GM18502 (cell line): ENCODE data around the gene KLHL18.
"Not testable (repeated sequence)": the region's sequence is repeated elsewhere in the genome, so short reads cannot be mapped to it uniquely, and the experiment has no call there.

Experiments
- ATAC-seq: cut with Tn5 transposase; IDR thresholded peaks from one replicate; pipeline ENCODE4 v1.9.1; 2021; ENCODE audit warnings: mild to moderate bottlenecking; ENCODE audit not compliant: unreplicated experiment, poor library complexity

Gene KLHL18

GRCh38 chr3:47282424-47283192 lies at the start of gene KLHL18, which contains the start of gene KIF9:
Gene KLHL18 (plus strand): TSS chr3:47282944. CDS start chr3:47282966, 22 bp downstream.
Gene KIF9 (minus strand): TSS chr3:47282799. CDS start chr3:47277374, 5,425 bp downstream.
- ATAC-seq, result peak; percentile 83

DNA sequence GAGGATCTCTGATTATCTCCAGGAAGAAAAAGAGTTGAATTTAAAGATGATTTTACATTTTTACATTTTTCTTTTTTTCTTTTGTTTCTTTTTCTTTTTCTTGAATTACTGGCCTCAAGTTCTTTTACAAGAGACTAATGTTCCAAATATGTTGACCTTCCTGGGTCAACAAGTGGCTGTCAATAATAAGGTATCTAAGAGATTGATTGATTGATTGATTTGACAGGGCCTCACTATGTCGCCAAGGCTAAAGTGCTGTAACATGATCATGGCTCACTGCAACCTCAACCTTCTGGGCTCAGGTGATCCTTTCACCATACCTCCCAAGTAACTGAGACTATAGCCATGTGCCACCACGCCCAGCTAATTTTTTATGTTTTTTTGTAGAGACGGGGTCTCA lies 44.7 kb upstream of the KLHL18 start:
- ATAC-seq, result no peak

GRCh38 chr3:47239929-47240328 lies 42.8 kb upstream of the KLHL18 start:
- ATAC-seq, result no peak

GRCh38 chr3:47243419-47244147 lies 39.2 kb upstream of the KLHL18 start:
- no peak for ATAC-seq

- no peak for ATAC-seq
Observed at GRCh38 chr3:47244531-47245100, 38.1 kb upstream of the KLHL18 start.

GRCh38 chr3:47245271-47245670 lies 37.5 kb upstream of the KLHL18 start:
- no peak for ATAC-seq

DNA sequence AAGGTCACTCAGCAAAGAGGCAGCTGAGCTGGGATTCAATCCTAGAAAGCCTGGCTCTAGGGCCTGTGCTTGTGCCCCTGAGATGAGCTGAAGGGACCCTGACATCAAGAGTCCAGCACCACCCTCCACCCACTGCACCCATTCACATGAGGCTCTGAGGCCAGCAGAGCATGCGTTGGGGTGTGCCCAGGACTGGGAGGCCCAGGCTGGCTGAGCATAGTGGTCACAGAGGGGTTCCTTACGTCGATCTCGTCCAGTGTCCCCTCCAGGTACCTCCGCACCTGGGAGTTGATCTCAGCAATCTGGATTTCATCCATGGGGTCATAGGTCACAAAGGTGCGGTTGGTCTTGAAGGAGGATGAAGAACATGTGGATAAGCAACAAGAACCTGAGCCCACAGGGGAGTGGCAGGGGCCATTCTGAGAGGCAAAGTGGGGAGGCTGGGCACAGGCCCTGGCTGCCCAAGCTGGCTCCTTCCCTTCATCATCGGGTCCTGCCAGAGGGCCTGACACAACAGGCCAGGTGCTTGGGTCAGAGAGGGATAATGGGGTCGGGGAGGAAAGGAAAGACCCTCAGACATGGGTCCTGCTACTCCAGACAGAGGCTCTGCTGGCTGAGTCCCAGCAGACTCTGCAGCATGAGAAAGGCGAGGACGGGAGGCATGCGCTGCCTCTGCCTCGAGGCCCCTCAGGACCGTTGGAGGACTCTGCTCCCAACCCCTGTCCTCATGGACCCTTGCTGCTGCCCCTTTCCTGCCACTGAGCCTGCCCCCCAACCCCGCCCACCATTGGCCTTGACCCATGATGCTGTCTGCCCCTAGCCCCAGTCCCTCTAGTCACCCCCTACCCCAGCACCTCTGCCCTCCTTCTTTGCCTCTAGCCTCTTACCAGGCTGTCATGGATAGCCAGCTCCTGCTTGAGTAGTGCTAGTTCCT lies 35.3 kb upstream of the KLHL18 start:
- ATAC-seq, result no peak

DNA sequence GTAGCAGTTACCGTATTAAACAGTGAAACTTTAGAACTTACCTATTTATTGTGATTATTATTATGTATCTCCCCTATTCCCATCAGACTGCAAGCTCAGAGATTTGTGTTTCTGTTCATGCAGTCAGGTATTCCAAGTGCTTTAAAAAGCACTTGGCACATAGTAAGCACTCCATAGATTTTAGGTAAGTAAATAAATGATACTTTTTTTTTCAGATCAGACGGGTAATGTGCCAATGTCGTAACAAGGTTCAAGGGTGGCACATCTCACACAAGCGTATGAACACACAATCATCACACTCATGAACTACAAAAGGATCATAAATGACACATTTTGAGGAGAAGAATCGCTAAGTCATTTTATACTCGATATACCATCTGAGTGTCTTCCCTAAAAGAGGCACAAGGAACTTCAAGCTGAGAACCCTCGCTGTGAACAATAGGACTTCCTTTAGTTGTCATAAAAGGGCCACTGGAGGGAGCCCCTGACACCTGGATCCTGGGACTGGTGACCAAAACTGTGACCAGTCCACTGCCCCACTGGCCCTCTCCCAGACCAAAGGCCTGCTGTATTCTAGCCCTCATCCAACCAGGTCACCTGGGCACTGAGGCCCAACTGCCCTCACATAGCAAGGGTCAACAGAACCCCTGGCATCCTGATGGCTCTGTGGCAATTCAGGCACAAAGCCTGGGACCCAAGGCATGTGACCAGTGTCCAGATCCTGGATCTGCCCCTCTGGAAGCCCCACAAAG lies 32.3 kb upstream of the KLHL18 start:
- ATAC-seq, result no peak

DNA sequence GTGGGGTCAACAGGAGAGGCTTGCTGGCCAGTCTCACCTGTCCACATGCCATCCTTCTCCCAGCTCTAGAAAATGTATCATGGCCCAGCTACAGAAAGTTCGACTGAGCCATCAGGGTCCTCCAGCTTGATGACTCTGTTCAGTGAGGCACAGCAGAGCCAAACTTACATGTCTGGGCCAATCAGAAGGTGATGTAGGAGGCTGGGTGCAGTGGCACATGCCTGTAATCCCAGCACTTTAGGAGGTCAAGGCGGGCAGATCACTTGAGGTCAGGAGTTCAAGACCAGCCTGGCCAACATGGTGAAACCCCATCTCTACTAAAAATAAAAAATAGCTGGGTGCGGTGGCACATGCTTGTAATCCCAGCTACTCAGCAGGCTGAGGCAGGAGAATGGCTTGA lies 31.7 kb upstream of the KLHL18 start:
- not testable (repeated sequence) for ATAC-seq

- ATAC-seq, result no peak
Observed at GRCh38 chr3:47251689-47252088, 31.1 kb upstream of the KLHL18 start.

- not testable (repeated sequence) for ATAC-seq
Observed at GRCh38 chr3:47256331-47256730, 26.4 kb upstream of the KLHL18 start.

GRCh38 chr3:47259114-47259513 lies 23.6 kb upstream of the KLHL18 start:
- ATAC-seq, result no peak

- ATAC-seq, result no peak
Observed at GRCh38 chr3:47260605-47261004, 22.1 kb upstream of the KLHL18 start.

- ATAC-seq, result no peak
Observed at GRCh38 chr3:47261301-47261700, 21.4 kb upstream of the KLHL18 start.

DNA sequence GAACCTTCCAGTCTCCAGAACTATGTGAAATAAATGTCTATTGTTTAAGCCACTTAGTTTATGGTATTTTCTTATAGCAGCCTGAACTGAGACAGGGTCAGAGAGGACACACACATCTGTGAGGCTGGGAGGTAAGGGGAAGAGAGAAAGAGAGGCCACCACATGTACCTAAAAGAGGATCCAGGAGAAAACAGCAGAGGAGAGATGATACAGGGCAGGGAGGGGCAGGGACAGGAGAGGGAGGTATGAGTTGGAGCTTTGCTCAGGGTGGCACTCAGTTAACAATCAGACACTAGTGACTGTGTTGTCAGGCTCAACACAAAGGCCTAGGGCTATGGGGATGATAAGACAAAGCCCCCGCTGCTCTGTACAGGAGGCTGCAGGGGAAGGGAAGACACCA lies 17.7 kb upstream of the KLHL18 start:
- ATAC-seq, result no peak

DNA sequence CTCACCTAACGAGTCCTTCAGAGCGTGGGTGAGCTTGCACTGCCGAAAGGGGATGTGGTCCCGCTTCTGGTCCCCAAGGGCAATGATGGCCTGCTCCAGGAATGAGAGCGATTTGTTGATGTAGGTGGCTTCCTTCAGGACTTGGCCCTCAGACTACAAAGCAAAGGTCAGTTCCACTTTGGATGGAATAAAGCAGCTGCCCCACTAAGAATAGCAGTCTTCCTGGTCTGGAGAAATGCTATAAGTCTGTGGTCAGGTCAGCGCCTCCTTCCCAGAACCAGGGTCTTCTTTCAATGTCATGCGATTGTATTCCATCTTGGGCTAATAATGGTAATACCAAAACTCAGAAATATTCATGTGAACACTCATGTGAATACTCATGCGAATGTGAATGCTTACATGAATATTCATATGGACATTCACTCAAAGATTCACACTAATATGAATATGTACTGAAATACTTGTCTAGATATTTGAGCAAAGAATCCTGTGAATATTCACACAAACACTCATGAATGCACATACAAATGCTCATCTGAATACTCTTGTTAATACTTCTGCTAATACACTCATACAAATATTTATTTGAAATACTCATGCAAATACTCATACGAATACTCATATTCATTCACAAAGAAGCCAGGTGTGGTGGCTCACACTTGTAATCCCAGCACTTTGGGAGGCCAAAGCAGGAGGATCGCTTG lies 16.9 kb upstream of the KLHL18 start:
- ATAC-seq, result no peak

- peak; percentile 59 for ATAC-seq
Observed at GRCh38 chr3:47266709-47267489, 15.8 kb upstream of the KLHL18 start.

DNA sequence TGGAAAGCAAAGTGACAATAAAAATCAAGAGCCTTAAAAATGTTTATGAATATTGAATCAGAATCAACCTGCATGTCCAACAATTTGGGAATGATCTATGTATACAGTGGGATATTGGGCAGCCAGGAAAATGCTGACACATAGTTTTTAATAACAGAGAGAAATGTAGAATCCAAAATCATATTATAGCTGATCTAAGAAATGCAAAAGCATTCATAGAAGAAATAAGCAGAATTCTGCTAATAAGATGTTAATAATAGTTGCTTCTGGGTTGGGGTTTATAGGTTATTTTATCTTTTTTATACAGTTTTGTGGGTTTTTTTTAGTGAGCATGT lies 15.3 kb upstream of the KLHL18 start:
- ATAC-seq, result no peak
